ENCODE results near the gene MGAT4B.
"Not testable (repeated sequence)": the region's sequence is repeated elsewhere in the genome, so short reads cannot be mapped to it uniquely, and the experiment has no call there.

MGAT4B gene

DNA sequence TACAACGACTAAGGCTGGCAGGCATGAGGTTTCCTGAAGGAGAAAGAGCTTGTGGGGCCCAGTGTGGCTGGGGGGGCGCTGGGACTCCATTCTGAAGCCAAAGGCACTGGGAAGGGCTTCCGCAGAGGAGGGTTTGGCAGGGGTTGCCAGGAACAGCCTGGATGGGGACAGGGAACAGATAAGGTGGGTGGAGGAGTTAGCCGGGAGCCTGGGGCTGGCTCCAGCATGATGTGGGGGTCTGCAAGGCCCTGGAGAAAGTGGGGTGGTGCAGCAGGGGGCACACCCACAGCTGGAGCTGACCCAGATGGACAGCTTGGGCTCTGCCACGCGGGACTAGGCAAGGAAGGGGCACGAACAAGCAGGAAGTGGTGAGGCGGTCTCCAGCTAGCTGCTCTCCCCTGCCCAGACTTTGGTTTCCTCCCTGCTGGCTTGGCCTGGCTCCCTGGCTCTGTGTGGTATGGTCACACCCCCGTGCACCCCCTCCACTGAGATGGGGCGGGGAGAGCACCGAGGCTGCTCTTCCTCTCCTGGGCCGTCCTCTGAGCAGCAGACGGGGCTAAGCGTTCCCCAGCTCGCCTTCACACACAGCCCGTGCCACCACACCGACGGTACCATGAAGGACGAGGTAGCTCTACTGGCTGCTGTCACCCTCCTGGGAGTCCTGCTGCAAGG is 13.1 kb downstream of the MGAT4B start, which contains the start of gene LTC4S:
TSS of gene LTC4S (plus strand) at position 519 of the 672 bp plus-strand sequence. CDS start at position 614, 95 bp downstream.
- no peak for DNase-seq

DNA sequence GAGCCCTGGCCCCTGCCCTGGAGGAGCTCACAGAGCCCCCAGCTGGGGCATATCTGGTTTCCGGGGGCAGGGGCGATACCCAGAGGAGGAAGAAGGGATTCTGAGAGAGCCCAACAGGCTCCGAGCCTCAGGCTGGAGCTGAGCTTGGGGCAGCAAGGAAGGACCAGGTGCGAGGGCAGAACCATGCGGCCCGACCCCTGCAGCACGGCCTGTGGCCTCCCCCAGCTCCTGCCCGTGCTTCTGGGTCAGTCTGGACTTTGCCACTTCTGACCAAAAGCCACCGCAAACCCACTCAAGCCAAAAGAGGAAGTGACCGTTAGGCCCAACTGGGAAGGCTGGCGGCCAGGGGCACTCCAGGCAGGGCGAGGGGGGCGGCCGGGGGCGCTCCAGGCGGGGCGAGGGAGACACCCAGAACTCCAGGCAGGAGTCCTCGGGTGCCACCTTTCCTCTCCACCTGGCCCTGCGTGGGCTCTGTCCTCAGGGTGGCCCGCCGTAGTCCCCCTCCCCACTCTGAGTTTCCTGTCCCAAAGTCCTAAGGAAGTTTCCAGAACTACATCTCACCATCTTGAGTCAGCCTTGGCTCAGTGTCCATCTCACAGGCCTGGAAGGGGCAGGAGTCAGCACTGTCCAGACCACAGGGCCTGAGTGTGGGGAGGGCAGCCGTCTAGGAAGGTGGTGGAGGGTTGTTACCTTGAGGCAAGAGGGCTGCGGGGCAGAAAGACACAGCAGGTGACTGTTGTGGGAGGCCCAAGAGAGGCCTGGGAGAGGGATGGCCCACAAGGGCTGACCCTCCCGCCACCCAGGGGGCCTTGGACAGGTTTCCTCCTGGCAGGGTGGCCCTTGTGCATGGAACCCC is 13.8 kb downstream of the MGAT4B start:
- DNase-seq: no peak

DNA sequence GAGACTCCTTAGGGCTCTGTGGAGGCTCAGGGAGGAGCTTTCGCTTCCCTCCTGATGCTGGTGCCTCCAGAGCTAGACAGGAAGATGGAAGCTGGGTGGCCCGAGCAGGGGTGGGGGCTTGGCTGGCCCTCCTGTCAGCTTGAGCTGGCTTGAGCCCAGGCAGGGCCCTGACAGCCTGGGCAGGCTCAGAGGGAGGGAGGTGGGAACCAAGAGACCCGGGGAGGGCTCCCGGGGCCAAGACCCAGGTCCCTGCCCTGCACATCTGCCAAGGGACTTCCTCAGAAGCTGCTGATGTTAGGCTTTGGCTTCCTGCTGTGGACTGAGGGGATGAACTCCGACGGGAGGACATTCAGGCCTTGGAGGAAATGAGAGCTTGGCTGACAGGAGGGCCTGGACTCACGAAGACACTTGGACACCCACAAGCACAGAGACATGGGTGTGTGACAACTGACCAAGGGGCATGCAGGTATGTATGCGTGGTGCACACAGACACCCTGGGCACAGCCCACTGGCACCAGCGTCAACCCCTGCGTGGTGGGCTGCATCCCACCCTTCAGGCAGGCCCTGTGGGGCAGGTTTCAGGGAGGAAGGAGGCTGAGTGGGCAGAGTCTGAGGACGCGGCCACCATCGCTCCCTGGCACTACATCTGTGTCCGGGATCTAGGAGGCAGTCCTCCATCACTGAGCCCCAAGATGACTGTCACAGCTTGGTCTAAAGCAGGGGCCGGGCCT is 14.6 kb downstream of the MGAT4B start:
- DNase-seq: no peak

DNA sequence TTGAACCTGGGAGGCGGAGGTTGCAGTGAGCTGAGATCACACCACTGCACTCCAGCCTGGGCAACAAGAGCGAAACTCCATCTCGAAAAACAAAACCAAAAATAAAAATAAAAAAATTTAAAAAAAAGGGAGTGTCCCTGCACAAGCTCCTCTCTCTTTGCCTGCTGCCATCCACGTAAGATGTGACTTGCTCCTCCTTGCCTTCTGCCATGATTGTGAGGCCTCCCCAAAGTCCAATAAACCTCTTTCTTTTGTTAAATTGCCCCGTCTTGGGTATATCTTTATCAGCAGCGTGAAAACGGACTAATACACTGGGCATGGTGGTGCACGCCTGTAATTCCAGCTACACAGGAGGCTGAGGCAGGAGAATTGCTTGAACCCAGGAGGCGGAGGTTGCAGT is 17.4 kb downstream of the MGAT4B start:
- DNase-seq: not testable (repeated sequence)

DNA sequence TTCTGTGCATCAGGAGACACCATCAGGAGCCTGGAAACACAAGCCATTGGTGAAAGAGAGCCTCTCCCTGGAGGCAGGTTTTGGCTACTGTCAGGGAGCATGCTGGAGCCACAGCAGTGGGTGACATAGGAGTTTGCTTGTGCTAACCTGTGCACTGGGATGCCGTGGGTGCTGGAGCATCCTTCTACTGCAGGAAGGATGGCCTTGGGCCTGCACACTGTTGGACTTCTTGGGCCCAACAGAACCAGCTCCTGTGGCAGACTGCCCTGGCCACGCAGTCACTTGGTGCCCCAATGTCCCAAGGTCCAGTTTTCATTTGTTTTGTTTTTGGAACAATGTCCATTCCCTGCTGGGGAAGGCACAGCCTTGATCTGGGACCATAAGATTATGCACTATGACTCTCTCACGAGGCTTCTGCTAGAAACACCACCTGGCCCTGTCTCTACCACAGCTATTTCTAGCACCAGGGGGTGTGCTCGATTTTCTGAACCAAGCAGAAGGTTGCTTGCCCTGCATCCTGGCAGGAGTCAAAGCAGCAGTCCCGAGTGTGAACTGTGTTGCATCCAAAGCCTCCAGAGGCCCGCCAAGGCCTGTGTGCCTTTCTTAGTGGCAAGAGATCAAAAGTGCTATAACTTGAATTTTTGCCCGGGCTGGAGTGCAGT is 18.3 kb downstream of the MGAT4B start:
- DNase-seq: no peak

DNA sequence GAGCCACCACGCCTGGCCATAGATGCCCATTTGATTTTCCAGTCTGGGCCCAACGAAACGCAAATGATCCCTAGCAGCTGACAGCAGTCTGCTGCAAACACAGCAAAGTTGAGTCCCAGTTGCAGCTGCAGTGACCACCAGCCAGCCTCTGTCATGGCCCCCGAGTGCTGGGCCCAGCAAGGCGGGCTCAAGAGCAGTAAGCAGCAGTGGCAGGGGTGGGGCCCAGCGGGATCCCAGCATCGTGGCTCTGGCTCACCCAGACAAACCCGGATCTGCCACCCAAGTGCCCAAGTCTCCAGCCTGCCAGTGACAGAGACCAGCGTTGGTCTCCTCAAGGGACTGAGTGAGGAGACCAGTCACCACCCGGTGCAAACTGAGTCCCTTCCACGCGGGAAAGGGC is 19.8 kb downstream of the MGAT4B start:
- no peak for DNase-seq

DNA sequence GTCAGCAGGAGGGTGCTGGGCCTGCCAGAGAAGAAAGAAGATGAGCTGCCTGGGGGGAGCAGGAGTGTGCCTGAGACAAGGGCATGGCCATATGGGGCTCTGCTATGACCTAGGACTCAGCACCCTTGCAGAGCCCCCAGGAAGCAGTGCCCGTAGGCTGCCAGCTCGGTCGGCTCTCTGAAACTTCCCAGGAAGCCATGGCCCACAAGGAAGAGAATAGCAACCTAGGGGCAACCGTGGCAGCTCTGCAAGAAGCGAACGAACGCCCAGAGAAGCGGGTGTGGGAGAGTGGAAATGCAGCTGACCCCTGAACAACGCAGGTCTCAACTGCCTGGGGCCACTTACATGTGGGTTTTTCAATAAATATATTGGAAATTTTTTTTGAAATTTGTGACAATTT is 23.5 kb downstream of the MGAT4B start:
- DNase-seq: no peak

DNA sequence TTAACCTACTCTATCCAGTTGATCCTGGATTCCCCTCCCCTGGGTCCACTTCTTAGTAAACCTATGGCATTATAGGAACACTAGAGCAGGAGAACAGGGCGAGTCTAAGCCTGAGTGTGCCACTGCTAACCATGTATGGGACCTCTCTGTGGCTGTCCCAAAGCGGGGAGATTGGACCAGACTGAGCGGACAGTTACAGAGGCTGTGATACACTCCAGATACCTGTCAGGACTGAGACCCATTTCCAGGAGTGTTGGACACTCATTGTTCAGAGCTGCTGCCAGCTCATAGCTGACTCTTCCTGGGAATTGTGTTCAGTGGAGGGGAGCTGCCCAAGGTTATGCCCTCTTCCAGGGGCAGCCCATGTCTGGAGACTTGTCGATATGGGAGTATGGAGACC is 24.8 kb downstream of the MGAT4B start:
- no peak for DNase-seq

DNA sequence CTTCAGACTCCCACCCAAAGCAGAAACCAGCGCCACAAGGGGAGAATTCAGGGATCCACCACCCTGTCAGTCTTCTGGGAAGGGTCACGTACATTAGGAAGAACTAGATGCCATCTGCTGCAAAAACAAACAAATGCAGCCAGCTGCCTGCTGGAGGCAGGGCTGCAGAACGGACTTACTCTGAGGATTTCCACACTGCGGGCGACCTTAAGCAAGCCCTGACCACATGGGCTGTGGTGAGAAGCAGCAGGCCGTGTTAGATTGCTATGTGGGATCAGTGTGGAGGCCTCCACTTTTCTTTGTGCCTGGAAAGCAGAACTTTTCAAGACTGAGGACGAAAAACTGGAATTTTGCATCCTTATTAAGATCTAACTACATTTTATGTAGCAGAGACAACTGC is 26.3 kb downstream of the MGAT4B start:
- no peak for DNase-seq

DNA sequence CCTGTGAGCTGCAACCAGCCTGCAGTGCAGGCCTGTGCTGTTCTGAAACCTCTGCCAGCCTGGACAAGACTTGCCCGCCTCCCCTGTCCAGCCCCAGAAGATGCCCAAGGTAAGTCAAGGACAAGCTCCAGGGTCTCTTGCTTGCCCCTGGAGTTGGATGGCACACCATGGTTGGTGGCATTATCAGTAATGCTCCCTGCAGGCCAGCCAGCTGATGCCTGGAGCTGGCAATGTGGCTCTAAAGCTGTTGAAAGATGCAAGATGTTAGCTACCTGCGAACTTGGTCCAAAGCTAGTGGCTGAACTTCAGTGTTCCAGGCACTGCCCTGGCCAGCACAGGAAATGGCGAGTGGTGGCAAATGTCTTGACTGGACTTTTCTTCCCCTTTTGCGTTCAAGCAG is 26.8 kb downstream of the MGAT4B start:
- no peak for DNase-seq

DNA sequence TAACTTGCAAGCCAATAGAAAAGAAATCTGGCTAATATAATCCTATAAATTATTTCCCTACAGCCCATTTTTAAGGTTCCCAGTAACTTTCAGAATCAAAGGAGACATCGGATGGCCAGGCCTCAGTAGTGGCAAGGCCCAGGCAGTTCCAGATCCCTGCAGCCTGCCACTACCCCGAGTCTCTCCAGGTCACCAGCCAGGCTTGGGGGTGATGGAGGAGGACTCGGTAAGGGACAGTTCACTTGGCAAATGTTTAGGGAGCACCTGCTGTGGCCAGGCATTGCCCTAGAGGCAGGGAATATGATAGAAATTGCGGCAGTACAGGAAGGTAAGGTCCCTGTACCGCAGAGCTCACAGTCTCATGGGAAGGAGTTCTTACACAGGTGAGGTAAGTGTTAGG is 28.1 kb downstream of the MGAT4B start:
- no peak for DNase-seq

DNA sequence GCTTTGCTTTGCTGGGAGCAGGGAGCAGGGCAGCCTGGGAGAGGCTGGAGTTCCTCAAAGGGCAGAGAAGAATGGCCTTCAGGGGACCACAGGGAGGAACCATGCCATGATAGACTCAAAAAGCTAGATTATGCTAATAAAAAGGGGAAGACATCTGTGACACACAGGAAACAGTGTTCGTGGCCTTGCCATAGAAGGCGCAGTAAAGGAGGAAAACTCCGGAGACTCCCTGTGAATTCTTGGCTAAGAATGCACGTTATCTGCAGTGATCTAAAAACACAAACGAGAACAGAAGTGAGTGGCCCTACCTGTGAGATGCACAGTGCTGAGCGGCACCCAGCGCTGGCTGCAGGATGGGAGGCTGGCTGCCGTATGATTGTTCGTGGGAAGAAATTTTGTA is 28.8 kb downstream of the MGAT4B start:
- no peak for DNase-seq

DNA sequence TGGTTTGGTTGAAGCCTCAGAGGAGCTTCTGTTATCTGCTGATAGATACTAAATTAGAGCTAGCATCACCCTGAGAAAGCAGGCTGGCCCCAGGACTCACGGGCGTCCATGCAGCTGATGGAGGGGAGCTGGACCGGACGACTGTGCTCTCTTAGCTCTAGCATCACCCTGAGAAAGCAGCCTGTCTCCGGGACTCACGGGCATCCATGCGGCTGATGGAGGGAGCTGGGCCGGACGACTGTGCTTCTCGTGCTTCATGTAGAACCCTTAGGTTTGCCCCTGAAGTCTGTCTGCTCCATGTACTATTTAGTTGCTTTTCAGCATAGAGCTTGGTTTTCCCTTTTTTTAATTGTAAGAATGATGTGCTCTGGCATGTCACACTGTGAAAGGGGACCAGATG is 29.2 kb downstream of the MGAT4B start:
- DNase-seq: no peak

DNA sequence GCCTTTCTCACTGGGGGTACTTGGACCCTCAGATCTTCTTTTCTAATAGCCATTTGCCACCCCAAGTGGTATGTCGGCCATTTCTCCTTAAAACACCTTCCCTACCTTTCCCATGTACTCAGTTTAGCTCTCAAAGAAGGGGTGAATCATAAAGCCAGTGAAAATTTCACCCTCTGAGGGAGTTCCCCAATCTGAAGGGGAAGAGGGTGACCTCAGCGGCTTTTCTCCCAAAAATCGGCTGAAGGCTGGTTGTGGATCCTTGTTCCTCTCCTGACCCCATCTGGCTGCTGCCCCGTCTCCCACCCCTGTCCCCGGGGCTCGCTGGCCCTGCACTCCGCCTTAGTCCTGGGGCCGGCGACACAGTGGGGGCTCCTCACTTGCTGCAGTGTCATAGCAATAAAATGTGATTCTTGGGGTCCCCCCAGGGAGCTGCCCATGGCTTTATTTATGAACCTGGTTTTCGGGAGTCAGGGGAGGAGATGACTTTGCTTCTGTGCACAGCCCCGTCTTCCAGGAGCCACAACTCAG is 30.2 kb downstream of the MGAT4B start:
- no peak for DNase-seq

DNA sequence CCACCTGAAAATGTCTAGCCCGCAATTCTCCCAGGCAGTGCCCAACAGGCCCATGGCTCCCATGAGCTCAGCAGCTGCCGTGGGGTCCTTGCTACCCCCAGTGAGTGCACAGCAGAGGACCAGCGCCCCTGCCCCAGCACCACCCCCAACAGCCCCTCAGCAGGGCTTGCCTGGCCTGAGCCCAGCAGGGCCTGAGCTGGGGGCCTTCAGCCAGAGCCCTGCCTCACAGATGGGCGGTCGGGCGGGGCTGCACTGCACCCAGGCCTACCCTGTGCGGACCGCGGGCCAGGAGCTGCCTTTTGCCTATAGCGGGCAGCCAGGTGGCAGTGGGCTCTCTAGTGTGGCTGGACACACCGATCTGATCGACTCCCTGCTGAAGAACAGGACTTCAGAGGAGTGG is 32.2 kb downstream of the MGAT4B start:
- DNase-seq: no peak

DNA sequence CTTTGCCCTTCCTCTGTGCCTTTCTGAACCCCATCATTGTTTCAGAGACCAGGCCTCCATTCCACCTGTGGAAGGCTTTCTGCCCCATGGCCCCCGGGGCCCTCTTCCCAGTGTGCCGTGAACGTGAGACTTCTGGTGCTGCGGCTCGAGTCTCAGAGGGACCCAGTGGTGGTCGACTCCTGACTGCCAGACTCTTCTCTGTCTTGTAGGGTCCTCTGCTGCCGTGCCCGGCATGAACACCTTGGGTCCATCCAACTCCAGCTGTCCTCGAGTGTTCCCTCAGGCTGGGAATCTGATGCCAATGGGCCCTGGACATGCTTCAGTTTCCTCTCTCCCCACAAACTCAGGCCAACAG is 33.0 kb downstream of the MGAT4B start:
- no peak for DNase-seq

DNA sequence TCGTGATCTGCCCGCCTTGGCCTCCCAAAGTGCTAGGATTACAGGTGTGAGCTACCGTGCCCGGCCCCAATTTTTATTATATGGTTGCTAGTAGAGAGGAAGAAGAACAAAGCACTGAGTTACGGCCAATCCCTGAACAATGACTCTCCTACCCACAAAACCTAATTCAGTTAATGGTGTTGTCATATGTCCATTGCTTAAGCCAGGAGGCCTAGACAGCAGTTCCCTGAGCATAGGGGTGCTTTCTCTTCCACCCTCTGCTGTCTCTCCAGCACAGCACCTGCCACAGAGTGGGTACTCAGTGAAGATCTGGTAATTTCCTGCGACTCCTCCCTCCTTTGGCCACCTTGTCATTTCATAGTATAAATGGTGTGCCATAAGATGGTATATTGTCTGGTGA is 34.3 kb downstream of the MGAT4B start:
- DNase-seq: no peak

DNA sequence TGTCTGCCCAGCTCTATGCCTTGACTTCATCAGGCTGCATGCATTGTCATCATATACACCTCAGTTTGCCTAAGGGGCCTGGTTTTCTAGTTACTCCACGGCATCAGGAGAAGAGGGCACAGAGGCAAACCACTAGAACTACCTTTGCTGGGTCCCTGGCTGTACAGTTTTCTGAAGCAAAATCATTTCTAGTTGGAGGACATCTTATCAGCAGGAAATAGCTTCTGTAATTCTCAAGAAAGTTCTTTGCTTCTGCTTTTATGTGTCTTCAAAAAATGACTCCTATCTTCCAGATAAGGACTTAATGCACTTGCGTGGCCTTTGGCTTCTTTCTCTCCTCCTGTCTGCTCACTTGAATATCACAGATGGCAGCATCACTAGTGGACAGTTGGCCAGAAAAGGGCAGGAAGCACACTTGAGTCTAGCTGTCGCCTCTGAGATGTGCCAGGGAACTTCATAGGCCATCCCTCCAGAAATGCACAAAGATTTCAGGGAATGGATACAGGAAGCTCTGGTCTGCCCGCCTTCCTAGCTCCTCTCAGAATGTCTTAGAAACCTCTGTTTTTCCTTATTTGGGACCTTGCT is 35.3 kb downstream of the MGAT4B start:
- no peak for DNase-seq

DNA sequence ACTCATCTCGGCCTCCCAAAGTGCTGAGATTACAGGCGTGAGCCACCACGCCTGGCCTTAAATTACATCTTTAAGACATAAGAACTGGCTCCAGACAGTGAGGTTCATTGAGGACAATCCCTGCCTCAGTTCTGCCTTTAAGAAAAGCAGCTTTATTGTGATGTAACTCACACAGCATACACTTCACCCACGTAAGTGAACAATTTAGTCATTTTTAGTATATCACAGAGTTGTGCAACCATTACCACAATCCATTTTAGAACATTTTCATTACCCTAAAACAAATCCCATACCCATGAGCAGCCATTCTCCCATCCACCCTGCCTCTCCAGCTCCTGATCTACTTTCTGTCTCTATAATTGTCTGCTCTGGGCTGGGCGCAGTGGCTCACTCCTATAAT is 36.9 kb downstream of the MGAT4B start:
- DNase-seq: no peak

DNA sequence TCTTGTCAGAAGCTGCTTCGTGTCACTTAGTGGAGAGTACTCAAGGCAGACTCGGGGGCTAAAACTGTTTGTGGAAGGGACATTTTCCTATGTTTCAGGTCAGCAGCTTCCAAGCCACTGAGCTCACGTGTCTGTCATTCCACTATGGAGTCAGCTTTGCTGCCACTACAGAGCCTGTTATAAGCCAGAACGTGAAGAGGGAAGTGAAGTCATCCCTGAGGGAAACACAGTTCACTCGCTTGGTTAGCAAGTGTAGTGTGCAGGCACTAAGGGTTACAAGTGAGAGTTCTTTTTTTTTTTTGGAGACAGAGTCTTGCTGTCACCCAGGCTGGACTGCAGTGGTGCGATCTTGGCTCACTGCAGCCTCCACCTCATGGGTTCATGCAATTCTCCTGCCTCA is 37.4 kb downstream of the MGAT4B start:
- no peak for DNase-seq

DNA sequence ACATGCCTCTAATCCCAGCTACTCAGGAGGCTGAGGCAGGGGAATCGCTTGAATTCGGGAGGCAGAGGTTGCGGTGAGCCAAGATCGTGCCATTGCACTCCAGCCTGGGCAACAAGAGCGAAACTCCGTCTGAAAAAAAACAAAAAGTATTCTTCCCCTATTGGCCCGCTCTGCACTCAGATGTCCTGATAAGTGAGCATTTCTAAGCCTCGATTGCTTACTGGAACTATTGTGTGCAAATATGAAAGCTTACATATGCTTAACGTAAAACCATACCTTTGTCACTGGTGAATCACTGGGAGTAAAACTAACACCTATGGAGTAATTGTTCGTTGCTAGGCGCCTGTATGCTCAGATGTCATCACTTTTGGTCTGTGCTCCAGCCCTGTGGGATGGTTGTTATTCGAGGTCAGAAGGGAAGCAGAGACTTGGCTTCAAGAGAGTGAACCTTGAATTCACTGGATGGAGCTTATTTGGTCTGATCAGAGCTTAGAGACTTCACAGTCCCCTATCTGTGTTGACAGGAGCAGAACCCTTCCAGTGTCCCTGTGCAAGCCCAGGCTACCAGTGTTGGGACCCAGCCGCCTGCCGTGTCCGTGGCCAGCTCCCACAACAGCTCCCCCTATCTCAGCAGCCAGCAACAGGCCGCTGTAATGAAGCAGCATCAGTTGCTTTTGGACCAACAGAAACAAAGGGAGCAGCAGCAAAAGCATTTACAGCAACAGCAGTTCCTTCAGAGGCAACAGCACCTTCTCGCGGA is 38.2 kb downstream of the MGAT4B start:
- DNase-seq: no peak

All from NCI-H1417 treated with DMSO at 0.1 percent for 48 hours (cell line).